Renal cortex interstitium (tissue), 11 donors: Measurements from ENCODE around the gene EVA1B. TPM values are rescaled to one million over a fixed set of nuclear protein-coding genes. Genes with fewer than 3 reads are reported as not detected.
A peak's percentile ranks its signal among the peaks of the same experiment; 100 is the strongest.

Source experiments
- DNase-seq, 11 donors: peaks; one replicate each; pipeline ENCODE4 v3.0.0-alpha.2; 2013; ENCODE audit warnings: low read depth in 9 of 11, low spot score in 4 of 11; ENCODE audit errors: extremely low read depth in 1 of 11
- polyA plus RNA-seq, 3 donors: library from polyadenylated mRNA; unstranded; fragments of 120-200 nt; gene quantifications; one replicate each; pipeline ENCODE4 v1.2.1, GENCODE V29; 2013; ENCODE audit not compliant: insufficient read length in 3 of 3

The EVA1B gene
- polyA plus RNA-seq, 3 donors: 38.1 to 102 (median 89.8) TPM

DNA sequence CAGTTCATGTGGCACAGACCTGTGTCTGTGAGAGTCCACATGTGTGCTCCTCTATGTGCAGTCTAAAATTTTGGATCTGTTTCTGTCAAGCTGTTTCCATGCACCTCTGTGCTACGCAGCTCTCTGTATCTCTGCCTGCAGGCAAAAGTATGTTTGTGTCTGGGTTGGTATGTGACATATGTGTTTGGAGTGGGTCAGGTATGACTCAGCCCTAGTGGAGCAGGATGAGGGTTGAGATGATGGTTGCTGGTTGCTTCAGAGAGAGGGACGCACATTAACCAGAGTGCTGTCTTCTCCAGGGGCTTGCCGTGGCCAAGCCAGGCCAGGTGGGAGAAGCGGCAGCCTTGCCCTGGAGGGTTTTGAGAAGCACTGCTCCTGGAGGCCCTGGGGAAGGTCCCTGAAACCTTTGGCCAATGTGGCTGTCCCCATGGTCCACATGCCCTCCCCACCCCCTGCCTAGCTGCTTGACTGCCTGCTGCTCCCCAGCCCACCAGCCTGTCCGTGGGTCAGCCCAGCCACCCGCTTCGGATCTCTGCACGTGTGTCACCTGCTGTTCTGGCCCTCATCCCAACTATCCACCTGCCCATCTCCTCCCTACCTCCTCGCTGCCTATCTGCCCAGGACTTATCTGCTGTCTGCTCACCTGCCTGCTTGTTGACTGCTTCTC lies 4.1 kb upstream of the EVA1B start:
- no peak for DNase-seq

DNA sequence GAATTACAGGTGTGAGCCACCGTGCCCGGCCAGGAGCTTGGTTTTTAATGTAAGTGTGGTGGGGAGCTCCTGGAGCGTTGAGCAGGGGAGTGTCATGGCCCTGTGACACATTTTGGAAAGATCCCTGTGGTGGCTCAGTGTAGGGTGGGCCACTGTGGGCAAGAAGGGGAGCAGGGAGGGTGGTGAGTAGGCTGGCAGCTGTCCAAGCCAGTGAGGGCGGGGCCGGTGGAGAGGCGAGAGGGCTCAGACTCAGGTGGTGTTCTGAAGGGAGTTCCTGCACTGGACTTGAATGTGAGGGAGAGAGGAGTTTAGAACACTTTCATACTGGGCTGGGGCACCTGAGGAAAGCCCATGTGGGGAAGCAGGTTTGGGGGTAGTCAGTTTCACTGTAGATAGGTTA lies 3.1 kb upstream of the EVA1B start:
- DNase-seq: no peak

DNA sequence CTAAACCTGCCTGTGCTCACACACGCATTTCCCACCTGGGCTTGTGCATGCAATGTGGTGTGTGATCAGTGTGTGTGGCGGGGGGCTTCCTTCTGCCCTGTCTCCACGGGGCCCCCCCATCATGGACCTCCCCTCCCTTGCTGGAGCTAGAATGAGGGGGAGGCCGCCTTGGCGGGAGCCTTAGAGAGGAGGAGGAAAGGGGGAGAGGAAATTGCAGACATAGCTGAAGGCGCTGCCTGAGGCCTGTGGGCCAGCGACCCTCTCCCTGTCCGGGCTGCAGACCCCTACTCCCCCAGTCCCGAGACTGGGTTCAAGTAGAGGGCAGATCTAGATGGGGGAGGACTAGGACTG lies 883 bp upstream of the EVA1B start:
- DNase-seq: peak in 3 of 11 donors; percentile 55 to 71 (median 65)

DNA sequence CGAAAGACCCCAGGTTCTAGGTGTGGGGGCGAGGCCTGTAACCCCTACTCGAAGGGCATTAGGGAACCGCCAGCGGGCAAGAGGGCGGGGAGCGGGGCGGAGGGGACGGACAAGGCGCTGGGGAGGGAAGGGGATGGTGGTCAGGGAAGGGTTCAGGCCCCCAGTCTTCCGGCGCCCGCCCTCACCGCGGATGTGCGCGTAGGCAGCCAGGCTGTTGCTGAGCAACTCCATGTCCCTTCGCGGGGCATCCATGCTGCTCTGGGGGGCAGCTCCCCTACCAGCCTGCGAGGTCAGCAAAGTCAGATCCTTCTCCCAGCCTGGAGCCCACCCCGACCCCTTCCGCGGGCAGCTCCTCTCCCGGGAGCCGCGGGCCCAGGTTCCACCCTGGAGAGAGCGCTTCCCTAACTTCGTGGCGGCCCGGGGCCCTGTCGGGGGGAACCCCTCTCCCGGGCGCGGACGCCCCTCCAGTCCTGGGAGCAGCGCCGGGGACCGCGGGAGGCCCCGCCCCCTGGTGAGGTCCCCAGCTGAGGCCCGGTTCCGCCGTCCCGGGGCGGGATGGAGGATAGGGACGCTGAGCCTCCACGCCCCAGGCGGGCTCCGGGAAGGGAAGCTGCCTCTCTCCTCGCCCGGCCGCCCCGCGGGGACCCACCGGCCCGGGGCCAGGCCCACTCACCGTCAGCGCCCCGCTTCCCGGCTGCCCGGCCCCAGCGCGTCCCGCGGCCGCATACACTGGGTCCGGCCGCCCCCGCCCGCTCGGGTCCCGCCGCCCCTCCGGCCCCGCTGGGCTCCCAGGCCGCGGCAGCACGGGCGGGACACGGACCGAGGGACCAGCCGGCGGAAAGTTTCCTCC lies 434 bp downstream of the EVA1B start:
- DNase-seq: no peak

DNA sequence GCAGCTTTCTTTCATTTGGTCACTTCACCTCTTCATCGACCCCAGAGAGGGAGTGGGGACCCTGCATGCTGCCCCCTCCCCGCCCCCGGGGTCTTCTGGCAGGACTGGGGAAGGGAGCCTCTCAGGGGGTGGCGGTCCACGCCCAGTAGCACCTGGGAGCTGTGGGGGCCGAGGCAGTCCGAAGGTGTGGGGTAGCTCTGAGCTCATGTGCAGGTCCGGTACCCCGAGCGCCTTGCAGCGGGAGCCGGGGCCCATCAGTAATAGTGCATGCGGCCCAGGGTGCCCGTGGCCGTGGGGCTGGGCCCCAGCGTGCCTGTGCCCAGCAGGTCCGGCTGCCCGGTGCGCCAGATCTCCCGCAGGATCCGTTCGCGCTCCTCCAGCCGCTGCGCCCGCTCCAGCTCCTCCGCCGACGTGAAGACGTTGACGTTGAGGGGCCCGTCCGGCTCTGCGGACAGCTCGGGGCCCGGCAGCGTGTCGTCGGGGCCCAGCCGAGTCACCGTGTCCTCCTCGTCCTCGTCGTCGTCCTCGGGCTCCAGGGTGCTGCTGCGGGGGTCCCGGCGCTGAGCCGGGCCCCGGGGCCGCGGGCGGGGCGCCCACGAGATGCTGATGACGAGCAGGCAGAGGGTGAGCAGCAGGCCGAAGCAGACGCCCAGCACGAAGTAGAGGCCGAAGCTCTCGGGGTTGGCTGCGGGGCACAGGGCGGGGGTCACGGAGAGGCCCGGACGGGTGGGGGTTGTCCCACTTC lies 1.2 kb downstream of the EVA1B start:
- DNase-seq: no peak

DNA sequence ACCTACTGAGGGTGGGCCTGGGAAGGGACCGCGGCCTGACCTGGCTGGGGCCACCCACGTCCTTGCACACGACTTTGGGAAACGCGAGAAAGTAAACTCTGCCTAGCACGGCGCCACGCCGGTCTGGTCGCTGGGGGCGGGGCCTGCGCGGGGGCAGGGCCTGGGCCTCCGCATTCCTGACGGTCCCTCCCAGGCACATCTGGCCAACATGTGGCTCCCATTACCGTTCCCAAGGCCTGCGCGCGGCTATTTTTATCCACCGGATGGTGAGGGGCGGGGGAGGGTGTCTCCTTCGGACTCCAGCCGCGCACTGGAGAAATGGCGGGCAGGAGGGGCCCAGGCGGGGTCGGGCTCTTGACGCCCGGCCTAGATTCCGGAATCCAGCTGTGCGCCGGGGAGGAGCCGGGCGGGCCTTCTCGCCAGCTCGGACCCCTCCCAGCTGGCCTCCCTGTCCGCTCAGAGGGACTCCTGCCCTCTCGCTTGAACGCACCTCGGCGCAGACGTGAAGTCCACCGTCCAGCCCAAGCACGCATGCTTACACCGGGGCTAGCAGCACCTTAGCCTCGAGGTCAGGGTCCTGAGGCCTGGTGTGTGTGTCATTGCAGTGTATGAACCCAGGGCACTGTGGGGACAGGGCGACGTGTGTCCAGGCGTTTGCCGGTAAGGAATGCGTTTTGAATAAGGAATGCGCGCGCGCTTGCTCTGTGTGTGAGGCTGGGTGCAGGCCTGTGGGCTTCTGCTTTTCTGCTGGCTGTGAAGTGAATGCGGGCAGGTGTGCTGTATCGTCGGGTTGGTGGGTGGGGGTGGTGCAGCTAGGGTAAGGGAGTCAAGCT lies 2.1 kb downstream of the EVA1B start:
- DNase-seq: peak; percentile 77 to 93 (median 90)

DNA sequence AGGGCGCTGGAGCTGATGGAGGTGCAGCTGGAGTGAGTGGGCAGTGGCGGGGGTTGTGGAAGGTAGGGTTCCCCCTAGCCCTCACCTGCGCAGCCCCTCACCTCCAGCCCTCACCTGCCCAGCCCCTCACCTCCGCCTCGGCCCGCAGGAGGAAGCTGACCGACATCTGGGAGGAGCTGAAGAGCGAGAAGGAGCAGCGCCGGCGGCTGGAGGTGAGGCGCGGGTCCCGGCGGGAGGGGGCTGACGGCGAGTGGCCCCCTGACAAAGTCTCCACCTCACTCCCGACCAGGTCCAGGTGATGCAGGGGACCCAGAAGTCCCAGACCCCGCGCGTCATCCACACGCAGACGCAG lies 2.7 kb downstream of the EVA1B start:
- DNase-seq: no peak

DNA sequence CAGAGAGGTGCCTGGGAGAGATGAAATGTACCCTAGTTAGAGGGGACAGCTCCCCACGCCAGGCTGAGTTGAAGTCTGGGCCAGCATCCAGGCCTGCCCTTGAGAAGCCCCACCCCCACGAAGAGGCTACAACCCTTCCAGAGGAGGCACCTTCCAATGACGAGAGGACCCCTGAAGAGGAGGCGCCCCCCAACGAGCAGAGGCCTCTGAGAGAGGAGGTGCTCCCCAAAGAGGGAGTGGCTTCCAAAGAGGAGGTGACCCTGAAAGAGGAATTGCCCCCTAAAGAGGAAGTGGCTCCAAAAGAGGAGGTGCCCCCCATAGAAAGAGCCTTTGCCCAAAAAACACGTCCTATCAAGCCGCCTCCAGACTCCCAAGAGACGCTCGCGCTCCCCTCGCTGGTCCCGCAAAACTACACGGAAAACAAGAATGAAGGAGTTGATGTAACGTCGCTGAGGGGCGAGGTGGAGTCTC lies 3.1 kb downstream of the EVA1B start:
- DNase-seq: no peak

DNA sequence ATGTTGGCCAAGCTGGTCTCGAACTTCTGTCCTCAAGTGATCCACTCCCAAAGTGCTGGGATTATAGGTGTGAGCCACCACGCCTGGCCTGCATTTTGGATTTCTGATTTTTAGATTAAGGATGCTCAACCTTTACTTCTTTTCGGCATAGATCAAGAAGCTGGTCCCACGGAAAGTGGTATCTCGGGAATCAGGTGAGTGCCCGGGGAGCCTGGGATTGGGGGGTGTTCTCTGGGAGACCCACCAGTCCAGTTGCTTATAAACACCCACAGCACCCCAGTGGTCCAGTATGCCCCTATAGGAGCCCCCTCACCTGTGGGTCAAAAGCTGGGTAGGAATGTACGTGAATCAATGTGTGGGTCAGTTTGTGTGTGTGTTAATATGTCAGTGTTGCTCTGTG lies 14.0 kb downstream of the EVA1B start:
- DNase-seq: no peak

DNA sequence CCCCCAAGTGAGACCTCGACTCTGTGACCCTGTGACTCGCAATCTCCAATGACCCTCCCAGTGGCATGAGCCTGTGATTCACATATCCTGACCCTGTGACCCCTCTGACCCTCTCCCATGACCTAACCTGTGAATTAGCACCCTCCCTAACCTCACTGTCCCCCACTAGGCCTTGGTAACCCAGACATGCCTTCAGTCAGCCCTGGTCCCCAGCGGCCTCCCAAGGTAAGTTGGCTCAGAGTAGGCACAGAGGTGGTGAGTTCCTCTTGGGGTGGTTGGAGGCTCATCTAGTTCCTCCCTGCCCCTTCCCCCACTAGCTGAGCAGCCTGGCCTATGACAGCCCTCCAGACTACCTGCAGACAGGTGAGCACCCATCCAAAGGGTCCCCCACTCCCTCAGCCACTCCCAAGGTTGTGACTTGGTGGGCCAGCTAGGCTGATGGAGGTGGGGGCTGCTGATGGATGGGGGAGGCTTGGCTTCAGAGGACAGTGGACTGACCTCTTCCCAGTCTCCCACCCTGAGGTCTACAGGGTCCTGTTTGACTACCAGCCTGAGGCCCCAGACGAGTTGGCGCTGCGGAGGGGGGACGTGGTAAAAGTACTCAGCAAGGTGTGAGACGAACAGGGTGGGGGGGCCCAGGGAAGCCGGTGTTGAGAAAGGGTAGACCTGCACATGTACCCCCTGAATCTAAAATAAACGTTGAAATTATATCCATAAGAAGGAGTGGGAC lies 15.7 kb downstream of the EVA1B start:
- DNase-seq: no peak

DNA sequence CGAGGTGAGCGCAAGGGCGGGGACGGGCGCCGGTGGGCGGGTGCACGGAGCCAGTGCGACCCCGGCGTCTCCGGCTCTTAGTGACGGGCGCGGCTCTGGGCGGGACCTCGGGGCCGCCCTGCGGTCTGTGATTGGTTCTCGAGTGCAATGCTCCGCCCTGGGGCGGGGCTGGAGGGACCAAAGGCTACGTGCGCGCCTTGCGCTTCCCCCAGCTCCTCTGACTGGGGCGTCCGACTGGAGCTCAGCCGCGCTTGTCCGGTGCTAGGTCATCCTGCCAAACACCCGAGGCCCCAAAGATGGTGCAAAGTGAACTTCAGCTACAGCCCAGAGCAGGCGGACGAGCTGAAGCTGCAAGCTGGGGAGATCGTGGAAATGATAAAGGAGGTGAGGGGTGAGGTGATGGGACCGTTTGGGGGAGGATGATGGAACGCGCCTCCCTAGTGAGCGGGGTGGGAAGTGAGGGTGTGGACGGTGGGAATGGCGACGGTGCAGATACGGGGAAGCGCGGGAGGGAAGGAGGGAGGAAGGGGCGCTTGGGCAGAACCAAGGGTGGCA lies 16.5 kb downstream of the EVA1B start:
- DNase-seq: peak; percentile 81 to 94 (median 92)

DNA sequence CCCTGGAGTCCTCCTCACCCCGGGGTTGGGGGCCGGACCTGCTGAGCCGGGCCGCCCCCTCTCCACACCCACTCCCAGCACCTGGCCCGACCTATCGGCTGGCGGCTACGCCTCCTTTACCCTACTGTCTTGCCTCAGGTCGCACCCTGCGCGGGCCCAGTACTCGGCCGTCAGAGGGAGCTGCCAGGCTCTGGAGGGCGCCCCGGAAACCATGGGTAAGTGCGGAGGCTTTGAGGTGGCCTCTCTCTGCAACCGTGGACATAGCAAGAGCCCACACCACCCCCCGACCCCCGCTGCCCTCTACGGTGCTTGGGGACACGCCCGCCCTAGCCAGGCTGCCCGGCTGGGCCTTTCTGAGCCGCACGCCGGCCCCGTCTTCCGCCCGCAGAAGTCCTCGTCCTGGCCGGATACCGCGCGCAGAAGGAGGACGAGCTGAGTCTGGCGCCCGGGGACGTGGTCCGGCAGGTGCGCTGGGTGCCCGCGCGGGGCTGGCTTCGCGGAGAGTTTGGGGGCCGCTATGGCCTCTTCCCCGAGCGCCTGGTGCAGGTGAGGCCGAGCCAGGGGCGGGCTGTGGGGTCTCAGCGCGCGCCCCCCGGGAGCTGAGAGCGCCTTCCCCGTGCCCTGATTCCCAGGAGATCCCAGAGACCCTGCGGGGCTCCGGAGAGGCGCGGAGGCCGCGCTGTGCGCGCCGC lies 17.1 kb downstream of the EVA1B start, which contains the start of gene SH3D21:
SH3D21 (plus strand) TSS at position 159 of the 692 bp plus-strand sequence; CDS start at position 212, 53 bp downstream.
- DNase-seq: peak in 2 of 11 donors; percentile 32 to 42

DNA sequence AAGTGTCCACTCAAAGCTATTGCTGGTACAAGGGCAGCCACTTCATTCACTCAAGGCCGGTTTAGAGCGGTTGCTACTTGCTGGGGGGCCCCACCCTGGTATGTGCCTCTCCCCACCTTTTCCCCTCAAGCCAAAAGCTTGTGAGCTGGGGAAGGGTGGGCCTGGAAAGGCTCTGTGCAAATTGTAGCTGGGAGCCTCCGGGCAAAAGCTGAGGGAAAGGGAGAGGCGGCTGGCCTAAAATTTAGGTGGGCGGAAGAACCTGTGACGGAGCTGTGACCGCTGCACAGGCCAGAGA lies 17.6 kb downstream of the EVA1B start:
- DNase-seq: peak in 1 of 11 donors; percentile 28

DNA sequence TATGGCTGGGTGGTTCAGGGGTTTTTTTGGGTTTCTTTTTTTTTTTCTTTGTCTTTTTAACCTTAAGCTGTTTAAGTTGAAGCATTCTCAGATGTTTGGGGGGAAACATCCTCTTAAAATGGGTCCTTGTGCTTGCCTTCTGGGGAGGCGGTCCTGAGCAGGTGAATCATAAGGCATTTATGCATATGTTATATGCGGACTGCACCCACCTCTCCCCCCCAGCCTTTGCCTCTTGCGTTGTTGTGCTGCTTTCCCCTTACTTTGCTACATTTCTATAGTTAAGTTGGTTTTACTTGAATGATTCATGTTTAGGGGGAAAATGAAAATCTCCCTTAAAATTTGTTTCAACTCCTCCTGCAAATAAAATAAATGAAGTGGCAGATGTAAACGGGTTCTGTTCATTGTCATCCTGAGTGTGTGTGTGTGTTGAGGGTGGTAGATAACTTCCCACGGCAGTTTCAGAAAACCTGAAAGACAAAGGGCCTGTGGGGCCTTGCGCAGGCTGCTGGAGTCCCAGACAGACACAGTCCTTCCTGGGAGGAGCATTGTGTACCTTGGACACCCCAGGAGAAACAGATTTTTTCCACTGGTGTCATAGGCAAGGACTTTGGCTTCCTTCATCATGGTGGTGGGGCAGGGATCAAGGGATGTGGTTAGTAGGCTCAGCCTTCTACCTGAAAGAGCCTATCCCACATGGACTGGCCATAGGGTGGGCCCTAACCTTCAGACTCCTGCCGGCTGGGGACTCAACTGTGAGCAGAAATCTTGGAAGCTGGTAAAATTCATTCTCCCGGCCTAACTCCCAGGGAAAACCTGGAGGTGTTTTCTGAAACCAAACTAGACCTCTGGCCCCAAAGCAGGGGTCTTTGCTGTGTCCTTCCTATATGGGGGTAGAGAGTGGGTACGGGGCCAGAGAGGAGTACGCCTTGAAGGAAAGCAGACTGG lies 18.2 kb downstream of the EVA1B start:
- DNase-seq: no peak

DNA sequence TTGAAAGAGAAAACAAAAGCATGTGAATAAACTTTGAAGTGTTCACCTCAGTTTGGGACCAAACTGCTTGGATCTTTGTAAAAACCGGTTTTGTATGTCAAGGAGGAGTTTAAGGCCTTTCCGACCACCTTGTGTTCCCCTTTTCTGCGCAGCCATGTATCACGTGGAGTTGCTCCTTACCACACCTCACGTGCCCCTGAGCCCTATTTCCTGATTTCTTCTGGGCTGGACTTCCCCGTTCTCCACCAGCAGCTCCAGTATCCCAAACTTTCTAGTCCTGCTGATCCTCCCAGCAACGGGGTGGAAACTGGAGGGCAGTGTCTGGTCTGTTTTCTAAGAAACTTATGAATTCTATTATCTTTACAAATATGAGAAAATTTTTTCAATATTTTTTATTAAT lies 18.9 kb downstream of the EVA1B start:
- DNase-seq: no peak

DNA sequence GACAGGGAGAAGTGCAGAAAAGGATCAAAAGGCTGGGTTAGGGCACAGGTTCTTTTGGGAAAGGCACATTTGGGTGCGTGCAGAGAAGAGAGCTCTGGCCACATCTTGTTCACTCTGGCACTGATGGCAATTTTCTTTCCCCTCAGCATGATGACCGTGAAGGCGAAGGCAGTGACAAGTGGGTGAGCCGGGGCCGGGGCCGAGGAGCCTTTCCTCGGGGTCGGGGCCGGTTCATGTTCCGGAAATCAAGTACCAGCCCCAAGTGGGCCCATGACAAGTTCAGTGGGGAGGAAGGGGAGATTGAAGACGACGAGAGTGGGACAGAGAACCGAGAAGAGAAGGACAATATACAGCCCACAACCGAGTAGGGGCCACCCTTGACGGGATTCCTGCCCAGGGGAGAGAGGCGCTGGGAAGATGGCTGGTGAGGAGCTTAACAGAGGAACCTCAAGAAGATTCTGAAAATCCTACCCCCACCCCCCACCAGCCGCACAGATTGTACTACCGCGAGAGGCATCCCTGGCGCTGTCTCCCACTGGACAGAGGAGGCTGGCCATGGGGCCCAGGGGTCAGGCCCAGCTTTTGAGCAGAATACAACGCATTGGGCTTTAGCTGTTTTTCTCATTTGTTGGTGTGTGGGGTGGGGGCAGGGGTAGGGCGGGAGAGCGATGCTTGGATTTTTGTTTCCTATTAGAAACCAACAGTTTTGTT lies 19.6 kb downstream of the EVA1B start:
- DNase-seq: no peak
